HG03439 (cell line): ENCODE results near the gene ST6GAL1.

Source experiments
- ATAC-seq: cut with Tn5 transposase; IDR thresholded peaks from one replicate; pipeline ENCODE4 v1.9.1; 2021; ENCODE audit warnings: mild to moderate bottlenecking, moderate library complexity; ENCODE audit not compliant: unreplicated experiment

Gene ST6GAL1

GRCh38 chr3:187102073-187102634 lies 171.8 kb downstream of the ST6GAL1 start:
- no peak for ATAC-seq

- no peak for ATAC-seq
Observed at GRCh38 chr3:187103251-187103650, 172.9 kb downstream of the ST6GAL1 start.

- no peak for ATAC-seq
Observed at GRCh38 chr3:187104342-187104741, 174.0 kb downstream of the ST6GAL1 start.

GRCh38 chr3:187104933-187105332 lies 174.6 kb downstream of the ST6GAL1 start:
- ATAC-seq, result no peak

GRCh38 chr3:187105700-187106099 lies 175.4 kb downstream of the ST6GAL1 start:
- ATAC-seq, result no peak

- ATAC-seq, result no peak
Observed at GRCh38 chr3:187107989-187108388, 177.7 kb downstream of the ST6GAL1 start.

GRCh38 chr3:187110156-187110555 lies 179.8 kb downstream of the ST6GAL1 start:
- ATAC-seq, result no peak

- ATAC-seq, result no peak
Observed at GRCh38 chr3:187112934-187113793, 182.8 kb downstream of the ST6GAL1 start.

- no peak for ATAC-seq
Observed at GRCh38 chr3:187114511-187114910, 184.2 kb downstream of the ST6GAL1 start.

- ATAC-seq, result no peak
Observed at GRCh38 chr3:187120326-187120725, 190.0 kb downstream of the ST6GAL1 start.

GRCh38 chr3:187122261-187122660 lies 191.9 kb downstream of the ST6GAL1 start:
- ATAC-seq, result no peak

GRCh38 chr3:187125319-187126031 lies 195.1 kb downstream of the ST6GAL1 start:
- ATAC-seq, result no peak
